H1 (cell line): Measurements from ENCODE around the gene MOSMO. TPM values are rescaled to one million over a fixed set of nuclear protein-coding genes. Genes with fewer than 3 reads are reported as not detected.

Source experiments
- CTCF ChIA-PET: fragments of 300-600 bp; sonication (Branson Sonifier 250); formaldehyde crosslinking; loops from one replicate; lab custom pipeline; 2021; ENCODE audit not compliant: partially characterized antibody; lab: Charles Lee
- POLR2A ChIA-PET: fragments of 300-600 bp; sonication (Branson Sonifier 250); formaldehyde crosslinking; loops from one replicate; lab custom pipeline; 2021; ENCODE audit warnings: inconsistent platforms; ENCODE audit not compliant: partially characterized antibody; lab: Charles Lee
- DNase-seq, 2 experiments: peaks; one replicate each; pipeline versions ENCODE4 v3.0.0 to v3.0.0-alpha.2; 2010 to 2022; ENCODE audit warnings: low spot score in 2 of 2, low read depth in 1 of 2, mixed read lengths in 1 of 2
- FAIRE-seq: peaks from 2 replicates; lab custom pipeline; 2011; peaks lifted over from hg19 to GRCh38; lab: Jason Lieb, UNC
- H2AFZ ChIP-seq: 2 replicates; pipeline ENCODE4 v1.8.1; 2012; ENCODE audit warnings: low read length, inconsistent platforms
- H2AK5ac ChIP-seq: 2 replicates; pipeline ENCODE4 v1.6.1; 2013; ENCODE audit warnings: low read depth, low read length
- H2BK120ac ChIP-seq: replicated peaks from 2 replicates; pipeline ENCODE3; 2013; ENCODE audit warnings: low read depth, low read length, inconsistent platforms
- H2BK12ac ChIP-seq: 2 replicates; pipeline ENCODE4 v1.6.1; 2013; ENCODE audit warnings: low read depth, low read length
- H2BK15ac ChIP-seq: 2 replicates; pipeline ENCODE4 v1.6.1; 2013; ENCODE audit warnings: low read length
- H2BK20ac ChIP-seq: 2 replicates; pipeline ENCODE4 v1.6.1; 2013; ENCODE audit warnings: low read length
- H2BK5ac ChIP-seq: 2 replicates; pipeline ENCODE4 v1.6.1; 2013; ENCODE audit warnings: low read depth, low read length
- H3K14ac ChIP-seq: 2 replicates; pipeline ENCODE4 v1.6.1; 2013; ENCODE audit warnings: inconsistent platforms; ENCODE audit not compliant: insufficient read length
- H3K18ac ChIP-seq: 2 replicates; pipeline ENCODE4 v1.6.1; 2013; ENCODE audit warnings: low read length; ENCODE audit errors: extremely low read depth
- H3K23ac ChIP-seq: 2 replicates; pipeline ENCODE4 v1.6.1; 2013; ENCODE audit warnings: inconsistent platforms; ENCODE audit not compliant: insufficient read length
- H3K23me2 ChIP-seq: 2 replicates; pipeline ENCODE4 v1.6.1; 2013; ENCODE audit warnings: low read depth, low read length
- H3K27ac ChIP-seq: 2 replicates; pipeline ENCODE4 v1.6.1; 2011; ENCODE audit warnings: low read depth, low read length, inconsistent platforms
- H3K27me3 ChIP-seq, 4 experiments: replicated peaks in 1 of 4; 1 replicate in 1 of 4; 2 replicates in 3 of 4; pipeline versions ENCODE4 v1.6.1 to v1.8.1; 2011 to 2013; ENCODE audit warnings: low read length in 3 of 4, mild to moderate bottlenecking in 3 of 4, inconsistent platforms in 2 of 4, mixed read lengths in 2 of 4, moderate library complexity in 1 of 4; ENCODE audit not compliant: control insufficient read depth in 3 of 4, insufficient read depth in 3 of 4; ENCODE audit errors: extremely low read depth in 1 of 4
- H3K36me3 ChIP-seq, 4 experiments: 2 replicates each; pipeline versions ENCODE4 v1.6.1 to v1.8.1; 2011 to 2013; ENCODE audit warnings: mild to moderate bottlenecking in 4 of 4, low read length in 3 of 4, moderate library complexity in 2 of 4, control low read depth in 1 of 4, inconsistent platforms in 1 of 4; ENCODE audit not compliant: insufficient read depth in 4 of 4, control insufficient read depth in 2 of 4
- H3K4ac ChIP-seq: replicated peaks from 2 replicates; pipeline ENCODE3; 2013; ENCODE audit warnings: low read length, low read depth, mixed read lengths, inconsistent platforms; ENCODE audit not compliant: insufficient read length
- H3K4me1 ChIP-seq, 4 experiments: replicated peaks in 1 of 4; 1 replicate in 1 of 4; 2 replicates in 3 of 4; pipeline versions ENCODE4 v1.6.1 to v1.8.1; 2011 to 2013; ENCODE audit warnings: low read length in 3 of 4, inconsistent platforms in 2 of 4, mixed read lengths in 1 of 4; ENCODE audit not compliant: insufficient read depth in 4 of 4, control insufficient read depth in 3 of 4
- H3K4me2 ChIP-seq, 2 experiments: 2 replicates each; pipeline versions ENCODE4 v1.6.1 to v1.8.1; 2011 to 2013; ENCODE audit warnings: low read depth in 2 of 2, low read length in 2 of 2, control low read depth in 1 of 2, inconsistent platforms in 1 of 2, mild to moderate bottlenecking in 1 of 2; ENCODE audit not compliant: insufficient read depth in 1 of 2
- H3K4me3 ChIP-seq, 4 experiments: fragments of 200-600, 300-600 bp in 1 of 4; sonication (generic), shearing (Covaris generic), sonication (Bioruptor Twin) in 1 of 4; 2 replicates each; pipeline versions ENCODE4 v1.5.1 to v1.8.1; 2011 to 2016; ENCODE audit warnings: low read length in 4 of 4, low read depth in 3 of 4, control low read depth in 2 of 4, inconsistent platforms in 2 of 4, mild to moderate bottlenecking in 2 of 4, mixed read lengths in 1 of 4, moderate library complexity in 1 of 4; ENCODE audit not compliant: insufficient read depth in 2 of 4; ENCODE audit errors: extremely low read depth in 1 of 4
- H3K56ac ChIP-seq: replicated peaks from 2 replicates; pipeline ENCODE3; 2013; ENCODE audit warnings: low read depth, mild to moderate bottlenecking, mixed read lengths, low read length, inconsistent platforms; ENCODE audit not compliant: insufficient read length
- H3K79me1 ChIP-seq: 2 replicates; pipeline ENCODE4 v1.6.1; 2013; ENCODE audit warnings: low read depth, low read length, control low read depth
- H3K79me2 ChIP-seq, 2 experiments: 2 replicates each; pipeline versions ENCODE4 v1.6.1 to v1.8.1; 2012 to 2013; ENCODE audit warnings: low read length in 2 of 2, mild to moderate bottlenecking in 2 of 2, inconsistent platforms in 1 of 2; ENCODE audit not compliant: insufficient read depth in 2 of 2, control insufficient read depth in 1 of 2
- H3K9ac ChIP-seq, 4 experiments: replicated peaks in 1 of 4; 1 replicate in 1 of 4; 2 replicates in 3 of 4; pipeline versions ENCODE4 v1.6.1 to v1.8.1; 2011 to 2013; ENCODE audit warnings: low read depth in 3 of 4, low read length in 3 of 4, control low read depth in 2 of 4, mild to moderate bottlenecking in 2 of 4, moderate library complexity in 2 of 4, inconsistent platforms in 1 of 4; ENCODE audit errors: extremely low read depth in 1 of 4
- H3K9me3 ChIP-seq, 2 experiments: 2 replicates each; pipeline versions ENCODE4 v1.6.1 to v1.8.1; 2012 to 2013; ENCODE audit warnings: mild to moderate bottlenecking in 2 of 2, moderate library complexity in 2 of 2, control low read depth in 1 of 2, inconsistent platforms in 1 of 2, low read depth in 1 of 2, low read length in 1 of 2, mixed read lengths in 1 of 2; ENCODE audit not compliant: insufficient read depth in 2 of 2
- H4K20me1 ChIP-seq, 2 experiments: replicated peaks in 1 of 2; 2 replicates each; pipeline versions ENCODE3 to v1.8.1; 2011 to 2013; ENCODE audit warnings: inconsistent platforms in 2 of 2, low read length in 2 of 2, mild to moderate bottlenecking in 1 of 2; ENCODE audit not compliant: insufficient read depth in 2 of 2, control insufficient read depth in 1 of 2
- H4K5ac ChIP-seq: 2 replicates; pipeline ENCODE4 v1.6.1; 2013; ENCODE audit warnings: low read length, low read depth, mixed read lengths, inconsistent platforms; ENCODE audit not compliant: insufficient read length
- H4K8ac ChIP-seq: 2 replicates; pipeline ENCODE4 v1.8.0; 2013; ENCODE audit warnings: mild to moderate bottlenecking, moderate library complexity, low read length, inconsistent platforms; ENCODE audit not compliant: insufficient read depth; ENCODE audit errors: extremely low read depth
- H4K91ac ChIP-seq: replicated peaks from 2 replicates; pipeline ENCODE3; 2013; ENCODE audit warnings: low read length, mixed read lengths, inconsistent platforms; ENCODE audit not compliant: insufficient read length
- SP1 ChIP-seq: IDR thresholded peaks from 2 replicates; pipeline ENCODE4 v1.6.1; 2011; ENCODE audit warnings: low read depth, low read length
- TBP ChIP-seq: IDR thresholded peaks from 2 replicates; pipeline ENCODE4 v1.6.1; 2011; ENCODE audit warnings: low read depth, low read length, improper control_type of control experiment
- WGBS, 2 experiments: shearing (Covaris generic) in 1 of 2; methylation state at CpG; one replicate each; pipeline versions ENCODE4 v1.1.6 to v1.1.7; 2013 to 2015; ENCODE audit warnings: low lambda C conversion rate in 2 of 2, mixed read lengths in 2 of 2, inconsistent platforms in 1 of 2, low coverage in 1 of 2, missing lambda C conversion rate in 1 of 2; ENCODE audit not compliant: insufficient replicate concordance in 2 of 2, insufficient coverage in 1 of 2, insufficient read length in 1 of 2; ENCODE audit errors: extremely low coverage in 1 of 2, missing lambda C conversion rate in 1 of 2; 5-methylcytosine and 5-hydroxymethylcytosine counted together
- polyA plus RNA-seq, 7 experiments: library from polyadenylated mRNA; depleted of rRNA in 3 of 7; stranded (reverse) in 5 of 7; unstranded in 2 of 7; fragments of >200 nt in 5 of 7; fragments of 200-250 nt in 2 of 7; gene quantifications; 1 replicate in 5 of 7; 2 replicates in 1 of 7; 4 replicates in 1 of 7; pipeline versions ENCODE4 v1.2.1 to v1.2.3, GENCODE V29; 2011 to 2013; ENCODE audit warnings: missing spikeins in 2 of 7, mixed read lengths in 2 of 7
- total RNA-seq: library from RNA; stranded (reverse); fragmentation: NEBNext Ultra II Directional; extraction: Animal tissue kit (Norgen Biotek cat#: 25700); gene quantifications from 2 replicates; pipeline ENCODE4 v1.2.1, GENCODE V29; 2021

MOSMO gene
- total and polyA plus RNA-seq, 2 of the 8 experiments (the other 6 are each of a cell fraction or from before 2014, with no cell fraction given) = 8.6 to 14.8 TPM

- DNase-seq = no peak
- H2BK12ac ChIP-seq = no peak overlapping the region
- 45% methylated on average over 2 of the region's 2 CpGs; no CpG with 5 or more reads in 1 of the 2 experiments for WGBS, 2 experiments
- no peak overlapping the region for H3K56ac ChIP-seq
- no peak overlapping the region for H3K4me2 ChIP-seq
- no peak overlapping the region for H4K8ac ChIP-seq
- H2AK5ac ChIP-seq = no peak overlapping the region
- TF ChIP-seq SP1 = no peak
- no peak for TF ChIP-seq TBP
- H3K27ac ChIP-seq = no peak overlapping the region
- peaks cover 4% of the 10 kb centered on the region; the same call in 1 of the 2 replicates for H3K23me2 ChIP-seq
- no peak overlapping the region for H4K91ac ChIP-seq
- no peak overlapping the region for H2BK20ac ChIP-seq
- no peak overlapping the region for H3K4me3 ChIP-seq
- H3K14ac ChIP-seq = no peak overlapping the region
- POLR2A ChIA-PET = no interaction called here
- H2AFZ ChIP-seq = no peak overlapping the region
- no peak overlapping the region for H3K18ac ChIP-seq
- CTCF ChIA-PET = interaction anchor here (0.7 to 1.9 kb wide), 6 partner anchors 14 to 208 kb away, joined by 3 to 9 read pairs (median 5); no protein-coding TSS in a partner anchor
- no peak overlapping the region for H2BK120ac ChIP-seq
- peaks cover 2% of the 10 kb centered on the region; the same call in 1 of the 2 replicates for H3K79me1 ChIP-seq
- H3K9ac ChIP-seq = no peak overlapping the region
- no peak overlapping the region for H3K4ac ChIP-seq
- no peak overlapping the region for H2BK5ac ChIP-seq
- H4K5ac ChIP-seq = no peak overlapping the region
- H3K23ac ChIP-seq = no peak overlapping the region
- no peaks in the 10 kb centered on the region for H3K36me3 ChIP-seq
- peaks cover 3 to 4% of the 10 kb centered on the region in 2 experiments for H4K20me1 ChIP-seq
- no peaks in the 10 kb centered on the region for H3K9me3 ChIP-seq
- H2BK15ac ChIP-seq = no peak overlapping the region
- H3K4me1 ChIP-seq = no peaks in the 10 kb centered on the region
- H3K27me3 ChIP-seq = no peaks in the 10 kb centered on the region
- peaks cover 0 to 55% of the 10 kb centered on the region in 2 experiments; a peak in 2 of 4 replicates for H3K79me2 ChIP-seq
- FAIRE-seq = no peak
These were observed 4.3 kb downstream of the MOSMO start for GRCh38 chr16:22012241-22012640.
